T-cell (primary cell): ENCODE data around the gene TUBB1. TPM values are rescaled to one million over a fixed set of nuclear protein-coding genes. Genes with fewer than 3 reads are reported as not detected.

ENCODE experiments used
- ATAC-seq, 4 experiments: fragments of 200-7000 bp in 3 of 4; fragments of 150-1000 bp in 1 of 4; cut with Tn5 transposase; replicated peaks in 1 of 4; 1 replicate in 3 of 4; 2 replicates in 1 of 4; pipeline ENCODE4 v1.10.0; 2021; ENCODE audit warnings: moderate library complexity in 3 of 4, mild to moderate bottlenecking in 2 of 4, moderate number of reproducible peaks in 1 of 4
- CTCF ChIA-PET, 2 donors: fragments of 300-600 bp; sonication (Branson Sonifier 250); formaldehyde crosslinking; loops; one replicate each; lab custom pipeline; 2022; ENCODE audit warnings: antibody characterized with exemption in 2 of 2; lab: Charles Lee
- POLR2A ChIA-PET, 2 donors: fragments of 300-600 bp; sonication (Branson Sonifier 250); formaldehyde crosslinking; loops; one replicate each; lab custom pipeline; 2022; ENCODE audit warnings: antibody characterized with exemption in 2 of 2; lab: Charles Lee
- DNase-seq, 35 experiments: peaks; one replicate each; pipeline versions ENCODE4 v3.0.0 to v3.0.0-alpha.2; 2013 to 2023
- H3K27ac ChIP-seq: one replicate; pipeline ENCODE4 v1.5.1; 2013; ENCODE audit warnings: low read length
- H3K27me3 ChIP-seq, 2 experiments: replicated peaks in 1 of 2; 1 replicate in 1 of 2; 2 replicates in 1 of 2; pipeline versions ENCODE4 v1.6.1 to v1.7.0; 2013; ENCODE audit warnings: low read length in 1 of 2, mixed read lengths in 1 of 2; ENCODE audit not compliant: control insufficient read depth in 2 of 2, insufficient read depth in 2 of 2; ENCODE audit errors: extremely low read depth in 1 of 2
- H3K36me3 ChIP-seq, 2 donors: 1 replicate in 1 of 2; 2 replicates in 1 of 2; pipeline versions ENCODE4 v1.6.1 to v1.7.0; 2013; ENCODE audit warnings: low read length in 1 of 2; ENCODE audit not compliant: control insufficient read depth in 2 of 2, insufficient read depth in 1 of 2; ENCODE audit errors: extremely low read depth in 1 of 2
- H3K4me1 ChIP-seq, 2 experiments: 1 replicate in 1 of 2; 2 replicates in 1 of 2; pipeline versions ENCODE4 v1.6.1 to v1.7.0; 2013; ENCODE audit warnings: low read length in 2 of 2, mixed read lengths in 1 of 2; ENCODE audit not compliant: insufficient read depth in 2 of 2, control insufficient read depth in 1 of 2; ENCODE audit errors: extremely low read depth in 1 of 2
- H3K4me3 ChIP-seq, 2 donors: 1 replicate in 1 of 2; 2 replicates in 1 of 2; pipeline versions ENCODE4 v1.5.1 to v1.7.0; 2013; ENCODE audit warnings: mild to moderate bottlenecking in 2 of 2, low read length in 1 of 2, moderate library complexity in 1 of 2; ENCODE audit not compliant: control insufficient read depth in 1 of 2; ENCODE audit errors: extremely low read depth in 1 of 2
- H3K9me3 ChIP-seq: 2 replicates; pipeline ENCODE4 v1.7.0; 2013
- H3K27ac Mint-ChIP-seq, 2 donors: one replicate each; pipeline ENCODE4 v1.8.0; 2020 to 2021; ENCODE audit warnings: mild to moderate bottlenecking in 2 of 2, mixed read lengths in 2 of 2
- H3K27me3 Mint-ChIP-seq, 2 donors: one replicate each; pipeline ENCODE4 v1.8.0; 2021 to 2022; ENCODE audit warnings: mixed read lengths in 2 of 2
- H3K36me3 Mint-ChIP-seq: one replicate; pipeline ENCODE4 v1.8.0; 2021; ENCODE audit warnings: mixed read lengths
- H3K4me1 Mint-ChIP-seq, 3 donors: one replicate each; pipeline ENCODE4 v1.8.0; 2020 to 2022; ENCODE audit warnings: mixed read lengths in 3 of 3, mild to moderate bottlenecking in 1 of 3
- H3K4me3 Mint-ChIP-seq, 3 donors: one replicate each; pipeline ENCODE4 v1.8.0; 2020 to 2022; ENCODE audit warnings: mild to moderate bottlenecking in 3 of 3, mixed read lengths in 3 of 3, moderate library complexity in 3 of 3
- H3K9me3 Mint-ChIP-seq, 3 donors: one replicate each; pipeline ENCODE4 v1.8.0; 2020 to 2022; ENCODE audit warnings: mixed read lengths in 3 of 3
- WGBS: methylation state at CpG from one replicate; pipeline ENCODE4 v1.1.5; 2013; ENCODE audit warnings: missing lambda C conversion rate; ENCODE audit not compliant: insufficient coverage; 5-methylcytosine and 5-hydroxymethylcytosine counted together
- total RNA-seq, 35 experiments: library from RNA in 6 of 35; stranded (reverse) in 6 of 35; fragments of 120-200 nt in 1 of 35; gene quantifications; one replicate each; pipeline versions ENCODE4 v1.2.1 to v1.2.4 and lab custom pipeline; 2013 to 2026

Gene TUBB1
- total RNA-seq, 5 donors from 2014 or later (not counting 1 experiment from before 2014, with no cell fraction given): 0.56 to 5.0 TPM; not detected in 3

DNA sequence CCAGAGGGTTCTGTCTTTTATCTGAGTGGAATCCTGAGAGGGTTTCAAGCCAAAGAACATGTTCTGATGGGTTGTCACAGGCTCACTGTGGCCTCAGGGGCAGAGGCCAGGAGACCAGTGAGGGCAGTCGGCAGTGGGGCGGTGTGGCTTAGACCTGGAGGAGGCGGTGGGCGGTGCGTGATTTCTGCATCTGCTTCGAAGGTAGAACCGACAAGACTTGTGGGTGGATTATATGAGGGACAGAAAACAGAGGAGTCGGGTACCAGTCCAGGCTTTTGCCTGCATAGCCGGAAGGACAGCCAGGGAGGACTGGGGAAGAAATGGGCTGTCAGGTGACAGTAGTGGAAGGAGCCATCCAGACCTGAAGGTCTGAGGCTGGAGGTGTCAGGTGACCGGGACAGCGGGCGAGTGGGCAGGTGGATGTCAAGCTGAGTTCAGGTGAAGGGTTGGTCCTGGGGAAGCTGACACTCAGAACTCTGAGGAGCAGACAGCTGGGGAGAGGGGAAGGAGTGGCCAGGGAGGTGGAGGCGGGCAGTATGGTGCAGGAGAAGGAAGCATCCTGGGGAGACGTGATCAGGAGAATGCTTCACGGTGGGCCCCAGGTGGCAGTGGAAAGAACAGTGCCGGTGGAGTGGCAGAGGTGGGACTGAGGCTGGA, 15.3 kb upstream of the TUBB1 start:
- H3K36me3 ChIP-seq: peaks cover 2 to 3% of the 10 kb centered on the region in 2 donors
- peaks cover 6 to 39% of the 10 kb centered on the region in 2 experiments for H3K4me1 ChIP-seq
- H3K4me3 ChIP-seq: no peak overlapping the region
- peaks cover 6% of the 10 kb centered on the region for H3K36me3 Mint-ChIP-seq
- no peaks in the 10 kb centered on the region for H3K27me3 Mint-ChIP-seq
- peaks cover 0 to 8% of the 10 kb centered on the region in 2 experiments for H3K27me3 ChIP-seq
- no peaks in the 10 kb centered on the region for H3K9me3 ChIP-seq
- POLR2A ChIA-PET: no interaction called here
- H3K4me3 Mint-ChIP-seq: peak overlapping the region in 2 of 3 donors; percentile 70 to 83
- DNase-seq (no peak), ATAC-seq (no peak)
- H3K4me1 Mint-ChIP-seq: peaks cover 42 to 43% (median 43%) of the 10 kb centered on the region in 3 donors
- no peaks in the 10 kb centered on the region for H3K9me3 Mint-ChIP-seq
- H3K27ac ChIP-seq: no peak overlapping the region
- peak overlapping the region; percentile 83 to 92 for H3K27ac Mint-ChIP-seq
- CTCF ChIA-PET: no interaction called here
- 90% methylated on average over 16 of the region's 16 CpGs for WGBS

DNA sequence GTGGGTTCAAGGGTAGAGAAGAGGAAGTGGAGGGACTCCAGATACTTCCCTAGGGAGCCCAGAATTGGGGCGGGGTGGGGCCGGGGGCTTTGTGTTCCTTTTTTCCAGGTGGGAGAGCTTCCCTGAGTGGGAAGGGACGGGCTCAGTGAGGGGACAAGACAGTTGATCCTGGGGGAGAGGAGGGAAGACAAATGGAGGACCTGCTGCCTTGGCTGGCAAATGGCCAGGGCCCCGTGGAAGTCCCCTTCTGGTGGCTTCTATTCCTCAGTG, 14.8 kb upstream of the TUBB1 start:
- ChIA-PET POLR2A (no interaction called here), CTCF (no interaction called here)
- peaks cover 2 to 3% of the 10 kb centered on the region in 2 donors for H3K36me3 ChIP-seq
- Mint-ChIP-seq H3K4me1 (peaks cover 42 to 43% (median 43%) of the 10 kb centered on the region in 3 donors), H3K36me3 (peaks cover 6% of the 10 kb centered on the region), H3K27ac (peak overlapping the region; percentile 90 to 92), H3K9me3 (no peaks in the 10 kb centered on the region), H3K27me3 (no peaks in the 10 kb centered on the region), H3K4me3 (peak overlapping the region; percentile 70 to 83 (median 71))
- H3K4me3 ChIP-seq: peak overlapping the region in 1 of 2 donors; percentile 17
- DNase-seq: peak in 32 of 35 experiments; percentile 21 to 80 (median 56)
- H3K9me3 ChIP-seq: no peaks in the 10 kb centered on the region
- 53% methylated on average over 3 of the region's 4 CpGs for WGBS
- H3K27me3 ChIP-seq: peaks cover 0 to 8% of the 10 kb centered on the region in 2 experiments
- H3K4me1 ChIP-seq: peaks cover 6 to 39% of the 10 kb centered on the region in 2 experiments
- H3K27ac ChIP-seq: peak overlapping the region; percentile 58
- peak in 1 of 4 experiments; percentile 7 for ATAC-seq

DNA sequence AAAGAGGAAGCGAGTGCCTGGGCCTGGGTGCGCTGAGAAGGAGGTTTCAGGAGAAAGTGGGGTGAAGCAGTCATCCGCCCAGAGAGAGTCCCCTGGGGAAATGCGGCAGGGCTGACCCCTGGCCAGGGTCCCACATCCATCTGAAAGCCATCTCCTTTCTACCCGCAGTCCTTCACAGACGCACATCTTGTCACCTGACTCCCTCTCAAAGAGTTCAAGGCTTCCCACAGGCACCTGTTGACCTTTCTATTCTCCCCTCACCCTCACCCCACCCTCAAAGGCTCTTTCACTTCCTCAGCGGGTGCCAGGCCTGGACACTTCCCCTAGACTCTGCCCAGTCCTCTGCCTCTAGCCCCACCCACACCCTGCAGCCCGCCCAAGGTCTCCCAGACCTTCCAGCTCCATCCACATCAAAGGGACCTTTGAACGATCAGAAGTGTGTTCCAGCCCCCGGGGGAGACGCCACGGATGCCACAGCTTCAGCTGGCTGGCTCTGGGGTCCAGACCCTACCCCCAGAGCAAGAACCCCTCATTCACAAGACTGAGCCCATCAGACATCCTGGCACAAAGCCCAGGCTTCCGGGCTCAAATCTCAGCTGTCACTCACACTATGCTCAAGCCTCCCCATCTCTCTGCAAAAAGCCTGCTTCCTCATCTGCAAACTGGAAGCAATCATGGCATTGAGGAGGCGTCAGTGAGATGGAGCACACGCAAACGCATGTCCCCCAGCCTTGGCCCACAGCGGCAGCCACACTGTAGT, 14.3 kb upstream of the TUBB1 start:
- Histone ChIP-seq H3K27me3 (peaks cover 0 to 8% of the 10 kb centered on the region in 2 experiments), H3K27ac (peak overlapping the region; percentile 58), H3K4me1 (peaks cover 6 to 39% of the 10 kb centered on the region in 2 experiments), H3K36me3 (peaks cover 2 to 3% of the 10 kb centered on the region in 2 donors), H3K9me3 (no peaks in the 10 kb centered on the region), H3K4me3 (peak overlapping the region; percentile 7 to 17)
- Mint-ChIP-seq H3K4me3 (peak overlapping the region; percentile 70 to 83 (median 71)), H3K36me3 (peaks cover 6% of the 10 kb centered on the region), H3K4me1 (peaks cover 42 to 43% (median 43%) of the 10 kb centered on the region in 3 donors), H3K9me3 (no peaks in the 10 kb centered on the region), H3K27ac (peak overlapping the region; percentile 90 to 92), H3K27me3 (no peaks in the 10 kb centered on the region)
- WGBS: 24% methylated on average over 14 of the region's 17 CpGs
- DNase-seq (peak in 32 of 35 experiments; percentile 17 to 67 (median 39)), ATAC-seq (peak; percentile 39 to 70 (median 53))
- ChIA-PET POLR2A (interaction anchor here in 1 of 2 donors (0.6 kb wide), 1 partner anchor 104 kb away, joined by 3 read pairs; no protein-coding TSS in a partner anchor), CTCF (interaction anchor here (0.6 to 1.0 kb wide), 2 partner anchors 27 to 206 kb away, joined by 3 read pairs; partner anchors contain the start of gene ATP5F1E (in 1 of the 2))

DNA sequence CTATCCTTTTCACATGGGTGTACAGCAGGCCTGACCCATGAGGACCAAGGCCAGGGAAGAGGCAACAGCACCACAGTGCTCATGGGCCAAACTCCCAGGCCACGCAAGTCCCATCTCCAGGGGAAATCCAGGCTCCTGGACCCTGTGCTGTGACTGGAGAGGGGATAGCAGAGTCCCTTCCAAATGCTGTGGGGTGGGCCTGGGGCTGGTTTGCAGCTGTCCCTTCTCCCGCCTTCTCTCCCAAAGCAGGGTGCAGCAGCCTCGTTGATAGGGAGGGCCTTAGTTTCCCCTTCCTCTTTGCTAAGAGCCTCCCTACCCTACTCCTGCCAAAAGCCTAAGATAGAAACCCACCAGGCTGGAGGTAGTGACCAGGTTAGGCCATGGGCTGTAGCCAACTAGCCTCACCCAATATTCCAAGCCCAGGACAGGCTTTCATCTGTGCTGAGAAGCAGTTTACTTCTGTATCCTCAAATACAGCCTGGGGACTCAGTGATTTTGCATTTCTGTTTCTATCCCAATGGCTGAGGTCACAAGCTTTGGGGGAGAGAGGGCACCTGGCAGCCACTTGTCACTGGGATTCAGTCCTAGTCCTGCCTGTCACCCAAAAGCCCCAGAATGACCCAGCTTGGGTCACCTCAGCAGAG, 13.6 kb upstream of the TUBB1 start:
- peak overlapping the region; percentile 70 to 83 (median 71) for H3K4me3 Mint-ChIP-seq
- DNase-seq: no peak
- H3K9me3 Mint-ChIP-seq: no peaks in the 10 kb centered on the region
- H3K27ac Mint-ChIP-seq: peak overlapping the region; percentile 90 to 92
- Histone ChIP-seq H3K27me3 (peaks cover 0 to 8% of the 10 kb centered on the region in 2 experiments), H3K4me3 (peak overlapping the region in 1 of 2 donors; percentile 51), H3K9me3 (no peaks in the 10 kb centered on the region), H3K27ac (peak overlapping the region; percentile 32), H3K4me1 (peaks cover 6 to 39% of the 10 kb centered on the region in 2 experiments), H3K36me3 (peaks cover 0 to 3% of the 10 kb centered on the region in 2 donors)
- no peaks in the 10 kb centered on the region for H3K27me3 Mint-ChIP-seq
- POLR2A ChIA-PET: no interaction called here
- CTCF ChIA-PET: interaction anchor here (0.6 to 1.0 kb wide), 2 partner anchors 26 to 206 kb away, joined by 3 read pairs; partner anchors contain the start of gene ATP5F1E (in 1 of the 2)
- H3K36me3 Mint-ChIP-seq: peaks cover 6% of the 10 kb centered on the region
- no peak for ATAC-seq
- peaks cover 42 to 43% (median 43%) of the 10 kb centered on the region in 3 donors for H3K4me1 Mint-ChIP-seq
- WGBS: 90% methylated on average over 2 of the region's 3 CpGs

DNA sequence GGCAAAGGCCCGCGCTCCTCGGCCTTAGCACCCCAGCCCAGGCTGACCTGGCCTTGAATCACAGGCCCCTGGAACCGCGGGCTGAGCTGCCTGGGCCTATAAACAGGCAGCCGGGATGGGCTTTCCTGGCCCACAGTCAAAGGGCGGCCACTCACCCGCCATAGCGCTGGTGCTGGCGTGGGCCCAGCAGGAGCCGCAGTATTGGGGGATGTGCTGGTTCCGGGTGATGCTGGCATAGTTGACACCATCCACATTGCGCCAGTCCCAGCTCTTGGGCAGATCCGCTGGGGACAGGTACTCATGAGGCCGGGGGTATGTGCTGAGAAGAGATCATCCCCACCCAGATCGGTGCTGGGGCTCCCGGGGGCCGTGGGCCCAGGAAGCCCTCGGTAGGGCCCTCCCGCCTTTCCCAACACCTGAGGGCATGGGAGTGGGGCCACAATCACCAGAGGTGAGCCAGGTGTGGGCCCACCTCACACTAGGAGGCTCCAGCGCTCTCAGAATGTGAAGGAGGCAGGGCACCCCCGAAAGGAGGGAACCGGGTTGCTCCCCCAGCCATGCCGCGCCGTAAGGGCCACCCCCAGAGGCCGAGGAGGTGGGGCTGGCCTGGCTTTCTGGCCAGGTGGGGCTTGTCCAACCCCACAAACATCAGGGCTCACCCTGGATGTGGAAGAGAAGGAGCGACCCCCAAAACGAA, 12.9 kb upstream of the TUBB1 start:
- H3K27ac Mint-ChIP-seq: peak overlapping the region in 1 of 2 donors; percentile 90
- peak overlapping the region; percentile 70 to 83 (median 71) for H3K4me3 Mint-ChIP-seq
- Histone ChIP-seq H3K27ac (peak overlapping the region; percentile 32), H3K4me3 (peak overlapping the region; percentile 35 to 51), H3K36me3 (peaks cover 0 to 3% of the 10 kb centered on the region in 2 donors), H3K27me3 (peaks cover 0 to 8% of the 10 kb centered on the region in 2 experiments), H3K4me1 (peaks cover 6 to 39% of the 10 kb centered on the region in 2 experiments), H3K9me3 (no peaks in the 10 kb centered on the region)
- no peaks in the 10 kb centered on the region for H3K27me3 Mint-ChIP-seq
- H3K9me3 Mint-ChIP-seq: no peaks in the 10 kb centered on the region
- CTCF ChIA-PET: interaction anchor here in 1 of 2 donors (1.0 kb wide), 1 partner anchor 26 kb away, joined by 3 read pairs; the partner anchor contains the start of gene ATP5F1E
- H3K36me3 Mint-ChIP-seq: peaks cover 6% of the 10 kb centered on the region
- POLR2A ChIA-PET: no interaction called here
- 70% methylated on average over 24 of the region's 29 CpGs for WGBS
- peaks cover 45 to 46% (median 45%) of the 10 kb centered on the region in 3 donors for H3K4me1 Mint-ChIP-seq
- DNase-seq: no peak
- ATAC-seq: peak in 3 of 4 experiments; percentile 5 to 18 (median 12)
